GM06990 (cell line): ENCODE data around the gene WDR62.
A peak's percentile ranks its signal among the peaks of the same experiment; 100 is the strongest.
"Not testable (repeated sequence)": the region's sequence is repeated elsewhere in the genome, so short reads cannot be mapped to it uniquely, and the experiment has no call there.

Source experiments
- DNase-seq: peaks from one replicate; pipeline ENCODE4 v3.0.0-alpha.2; 2011; ENCODE audit not compliant: insufficient read length; ENCODE audit errors: extremely low read depth
- H3K27me3 ChIP-seq: replicated peaks from 2 replicates; pipeline ENCODE4 v1.6.0; 2011; ENCODE audit warnings: low read length; ENCODE audit not compliant: control insufficient read depth, insufficient read depth
- H3K36me3 ChIP-seq: 2 replicates; pipeline ENCODE4 v1.5.1; 2011; ENCODE audit warnings: low read length; ENCODE audit not compliant: control insufficient read depth, insufficient read depth
- H3K4me3 ChIP-seq: replicated peaks from 2 replicates; pipeline ENCODE4 v1.5.1; 2011; ENCODE audit warnings: low read depth, mild to moderate bottlenecking, control low read depth, low read length
- TF ChIP-seq, protein P1 (sequence below): IDR thresholded peaks from 2 replicates; pipeline ENCODE4 v1.5.1; 2011; ENCODE audit warnings: low read length, control low read depth, mild to moderate bottlenecking, inconsistent platforms; ENCODE audit not compliant: insufficient read depth, poor library complexity, severe bottlenecking

WDR62 gene

GRCh38 chr19:36125557-36125956 is 70.9 kb downstream of the WDR62 start:
- Histone ChIP-seq H3K36me3 (peaks cover 9% of the 10 kb centered on the region), H3K27me3 (no peaks in the 10 kb centered on the region), H3K4me3 (no peak overlapping the region)
- TF ChIP-seq, protein P1, sequence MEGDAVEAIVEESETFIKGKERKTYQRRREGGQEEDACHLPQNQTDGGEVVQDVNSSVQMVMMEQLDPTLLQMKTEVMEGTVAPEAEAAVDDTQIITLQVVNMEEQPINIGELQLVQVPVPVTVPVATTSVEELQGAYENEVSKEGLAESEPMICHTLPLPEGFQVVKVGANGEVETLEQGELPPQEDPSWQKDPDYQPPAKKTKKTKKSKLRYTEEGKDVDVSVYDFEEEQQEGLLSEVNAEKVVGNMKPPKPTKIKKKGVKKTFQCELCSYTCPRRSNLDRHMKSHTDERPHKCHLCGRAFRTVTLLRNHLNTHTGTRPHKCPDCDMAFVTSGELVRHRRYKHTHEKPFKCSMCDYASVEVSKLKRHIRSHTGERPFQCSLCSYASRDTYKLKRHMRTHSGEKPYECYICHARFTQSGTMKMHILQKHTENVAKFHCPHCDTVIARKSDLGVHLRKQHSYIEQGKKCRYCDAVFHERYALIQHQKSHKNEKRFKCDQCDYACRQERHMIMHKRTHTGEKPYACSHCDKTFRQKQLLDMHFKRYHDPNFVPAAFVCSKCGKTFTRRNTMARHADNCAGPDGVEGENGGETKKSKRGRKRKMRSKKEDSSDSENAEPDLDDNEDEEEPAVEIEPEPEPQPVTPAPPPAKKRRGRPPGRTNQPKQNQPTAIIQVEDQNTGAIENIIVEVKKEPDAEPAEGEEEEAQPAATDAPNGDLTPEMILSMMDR: no peak
- no peak for DNase-seq

DNA sequence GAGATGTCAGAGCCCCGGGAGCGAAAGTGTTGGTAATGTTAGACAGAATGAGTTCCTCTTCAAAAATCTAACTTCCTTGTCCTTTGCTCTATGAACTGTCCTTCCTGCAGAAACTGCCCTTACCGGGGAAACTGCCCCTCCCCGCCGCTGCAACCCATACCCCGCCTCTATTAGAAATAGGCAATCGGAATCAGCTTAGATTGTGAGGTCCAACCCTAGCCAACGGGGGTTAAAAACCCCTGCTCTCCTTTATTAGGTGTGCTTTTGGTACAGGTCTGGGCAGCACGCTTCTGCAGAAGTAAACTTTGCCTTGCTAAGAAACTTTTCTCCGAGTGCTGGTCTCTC is 73.7 kb downstream of the WDR62 start:
- Histone ChIP-seq H3K27me3 (no peaks in the 10 kb centered on the region), H3K36me3 (0 out of 2 replicates have a peak, but pooled peaks cover 2% of the 10 kb centered on the region), H3K4me3 (peak overlapping the region; percentile 73)
- TF ChIP-seq, protein P1: no peak
- no peak for DNase-seq

- not testable (repeated sequence) for H3K36me3 ChIP-seq
Observed at GRCh38 chr19:36131221-36131620, 76.5 kb downstream of the WDR62 start.

GRCh38 chr19:36134867-36135266 is 80.2 kb downstream of the WDR62 start:
- not testable (repeated sequence) for H3K4me3 ChIP-seq, H3K27me3 ChIP-seq, H3K36me3 ChIP-seq, DNase-seq

More at GRCh38 chr19:36131221-36131620, 76.5 kb downstream of the WDR62 start:
- not testable (repeated sequence) for H3K4me3 ChIP-seq, H3K27me3 ChIP-seq, DNase-seq

- TF ChIP-seq, protein P1: no peak
- Histone ChIP-seq H3K27me3 (no peaks in the 10 kb centered on the region), H3K4me3 (no peak overlapping the region), H3K36me3 (peaks cover 4% of the 10 kb centered on the region)
- no peak for DNase-seq
Observed at GRCh38 chr19:36136964-36137686, 82.4 kb downstream of the WDR62 start.

- TF ChIP-seq, protein P1: no peak
- Histone ChIP-seq H3K4me3 (peak overlapping the region; percentile 97), H3K27me3 (no peaks in the 10 kb centered on the region), H3K36me3 (peaks cover 13% of the 10 kb centered on the region)
- DNase-seq: no peak
Observed at GRCh38 chr19:36139120-36139472, 84.4 kb downstream of the WDR62 start.
